ENCODE measurements around the gene STK24.

GRCh38 chr13:98442391-98443230, 134.3 kb downstream of the STK24 start:
- TF ChIP-seq CHD1 (IDR thresholded peaks at IDR 0.05; ENCODE audit: low read depth, low read length) (no peak), CTCF (IDR thresholded peaks at IDR 0.05 in 2 of 3, conservative IDR thresholded peaks at IDR 0.05 in 1 of 3; ENCODE audit: control insufficient read depth in 2 of 3, extremely low read depth in 1 of 3, insufficient read depth in 1 of 3, low read depth in 3 of 3, low read length in 3 of 3) (no peak), STAT1 (conservative IDR thresholded peaks at IDR 0.05) (no peak), YY1 (IDR thresholded peaks at IDR 0.05; ENCODE audit: low read depth, low read length) (no peak), JUND (IDR thresholded peaks at IDR 0.05; ENCODE audit: low read depth, low read length) (no peak), TAF1 (IDR thresholded peaks at IDR 0.05; ENCODE audit: borderline replicate concordance, low read depth, low read length) (no peak), SMAD5 (IDR thresholded peaks at IDR 0.05; ENCODE audit: low read depth) (no peak), RFX5 (IDR thresholded peaks at IDR 0.05; ENCODE audit: low read depth, low read length) (no peak)
